Heart right ventricle (tissue), 16 donors: ENCODE results near the gene DRICH1. TPM values are rescaled to one million over a fixed set of nuclear protein-coding genes. Genes with fewer than 3 reads are reported as not detected.

Experiments
- ATAC-seq, 8 donors: fragments of 200-7000 bp; cut with Tn5 transposase; one replicate each; pipeline ENCODE4 v1.9.1; 2020; ENCODE audit warnings: mild to moderate bottlenecking in 8 of 8, moderate library complexity in 8 of 8, moderate number of reproducible peaks in 1 of 8
- DNase-seq, 2 donors: peaks; one replicate each; pipeline ENCODE4 v3.0.0-alpha.2; 2020
- H3K27ac ChIP-seq, 10 donors: fragments of 200-600 bp; sonication (generic) in 2 of 10; one replicate each; pipeline versions ENCODE4 v1.5.0 to v1.8.0; 2020 to 2022; ENCODE audit warnings: mild to moderate bottlenecking in 3 of 10
- H3K27me3 ChIP-seq, 7 donors: fragments of 200-600 bp; one replicate each; pipeline ENCODE4 v1.8.0; 2021 to 2022; ENCODE audit warnings: mild to moderate bottlenecking in 2 of 7
- H3K36me3 ChIP-seq, 9 donors: fragments of 200-600 bp; sonication (generic) in 1 of 9; one replicate each; pipeline versions ENCODE4 v1.5.0 to v1.8.0; 2020 to 2022; ENCODE audit warnings: mild to moderate bottlenecking in 2 of 9
- H3K4me1 ChIP-seq, 9 donors: fragments of 200-600 bp; sonication (generic) in 1 of 9; one replicate each; pipeline versions ENCODE4 v1.5.0 to v1.8.0; 2020 to 2022; ENCODE audit warnings: mild to moderate bottlenecking in 4 of 9
- H3K4me3 ChIP-seq, 10 donors: fragments of 200-600 bp; sonication (generic) in 2 of 10; one replicate each; pipeline versions ENCODE4 v1.5.0 to v1.8.0; 2020 to 2022; ENCODE audit warnings: mild to moderate bottlenecking in 7 of 10, moderate library complexity in 2 of 10
- H3K9me3 ChIP-seq, 11 donors: fragments of 200-600 bp in 10 of 11; sonication (generic) in 2 of 11; one replicate each; pipeline versions ENCODE4 v1.5.0 to v1.8.0; 2013 to 2022; ENCODE audit warnings: mild to moderate bottlenecking in 2 of 11, control low read depth in 1 of 11, moderate library complexity in 1 of 11
- WGBS, 2 donors: extraction: QIAGEN DNeasy Blood & Tissue Kit; methylation state at CpG; one replicate each; pipeline ENCODE4 v1.1.7; 2013; ENCODE audit warnings: inconsistent platforms in 1 of 2; 5-methylcytosine and 5-hydroxymethylcytosine counted together
- intact Hi-C, 10 donors: fragments of 100-400 bp; cut with DNase I; formaldehyde crosslinking; loops; one replicate each; pipeline versions ENCODE4 v1.11.1 to v1.14.2; 2022
- polyA plus RNA-seq, 2 donors: library from polyadenylated mRNA; stranded (reverse); fragments of 200-250 nt; gene quantifications; one replicate each; pipeline ENCODE4 v1.2.3, GENCODE V29; 2013
- total RNA-seq, 10 donors: library from RNA; stranded (reverse); fragmentation: NEBNext Ultra II Directional in 3 of 10; extraction: Animal tissue kit (Norgen Biotek cat#: 25700) in 3 of 10; gene quantifications; one replicate each; pipeline versions ENCODE4 v1.2.1 to v1.2.4, GENCODE V29; 2021 to 2023
- TF ChIP-seq, protein P1 (sequence below), 9 donors: fragments of 200-600 bp; sonication (generic) in 2 of 9; IDR thresholded peaks; one replicate each; pipeline versions ENCODE4 v1.5.0 to v1.8.0; 2021 to 2022; ENCODE audit warnings: antibody characterized with exemption in 9 of 9, mild to moderate bottlenecking in 5 of 9, moderate library complexity in 1 of 9
- donor health status: Arrhythmogenic right ventricular cardiomyopathy.
- donor health status: ischemic (EF 13 %, LVEDD 7.1; RV severe dilation, severe dysfunction).
- donor health status: healthy with polysubstance abuse.
- donor health status: DM: no; HTN: yes; CAD: no.
- donor health status: DM: no; HTN: no; CAD: no.
- donor health status: ischemic (EF 25% LVEDD 6.9; RV normal size, moderate dysfunction).
- donor health status: ischemic (EF 25% LVEDD 5.7; RV mildly dilated, moderate dysfunction).
- donor health status: healthy.
- donor health status: DM: yes; HTN: yes; CAD: no.
- donor health status: Ischemic cardiomyopathy.
- donor health status: ischemic (EF 35%, LVEDD 5.7; RV mildly dilated, moderate dysfunction).
- donor health status: nonischemic (EF 11% LVEDD 7.7; RV severe dilation, severe dysfunction).
- donor health status: DM: yes; HTN: yes; CAD: no.
- donor health status: PGD.
- donor health status: ischemic (EF 29% LVEDD 5.4; RV normal size, mild dysfunction).
- donor health status: nonischemic (EF 23%, LVEDD 6.1; RV moderate dilation, normal function).

Gene DRICH1
- total and polyA plus RNA-seq, 12 donors, result 0.03 to 0.44 TPM; not detected in 10

DNA sequence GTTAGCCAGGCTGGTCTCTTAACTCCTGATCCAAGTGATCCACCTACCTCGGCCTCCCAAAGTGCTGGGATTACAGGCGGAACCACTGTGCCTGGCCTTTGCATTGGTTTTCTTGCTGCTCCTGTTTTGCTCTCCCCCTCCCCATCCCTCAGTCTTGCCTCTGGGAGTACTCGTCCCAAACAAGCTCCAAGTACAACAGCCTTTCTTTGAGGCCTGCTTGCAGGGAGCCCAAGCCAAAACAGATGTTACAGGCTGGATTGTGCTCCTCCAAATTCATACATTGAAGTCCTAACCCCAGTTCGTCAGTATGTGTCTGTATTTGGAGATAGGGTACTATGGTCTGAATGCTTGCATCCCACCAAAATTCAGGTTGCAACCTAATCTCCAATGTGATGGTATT lies 60.6 kb downstream of the DRICH1 start:
- WGBS, 2 donors, result 78 to 79% methylated on average over 4 of the region's 4 CpGs
- TF ChIP-seq, protein P1, sequence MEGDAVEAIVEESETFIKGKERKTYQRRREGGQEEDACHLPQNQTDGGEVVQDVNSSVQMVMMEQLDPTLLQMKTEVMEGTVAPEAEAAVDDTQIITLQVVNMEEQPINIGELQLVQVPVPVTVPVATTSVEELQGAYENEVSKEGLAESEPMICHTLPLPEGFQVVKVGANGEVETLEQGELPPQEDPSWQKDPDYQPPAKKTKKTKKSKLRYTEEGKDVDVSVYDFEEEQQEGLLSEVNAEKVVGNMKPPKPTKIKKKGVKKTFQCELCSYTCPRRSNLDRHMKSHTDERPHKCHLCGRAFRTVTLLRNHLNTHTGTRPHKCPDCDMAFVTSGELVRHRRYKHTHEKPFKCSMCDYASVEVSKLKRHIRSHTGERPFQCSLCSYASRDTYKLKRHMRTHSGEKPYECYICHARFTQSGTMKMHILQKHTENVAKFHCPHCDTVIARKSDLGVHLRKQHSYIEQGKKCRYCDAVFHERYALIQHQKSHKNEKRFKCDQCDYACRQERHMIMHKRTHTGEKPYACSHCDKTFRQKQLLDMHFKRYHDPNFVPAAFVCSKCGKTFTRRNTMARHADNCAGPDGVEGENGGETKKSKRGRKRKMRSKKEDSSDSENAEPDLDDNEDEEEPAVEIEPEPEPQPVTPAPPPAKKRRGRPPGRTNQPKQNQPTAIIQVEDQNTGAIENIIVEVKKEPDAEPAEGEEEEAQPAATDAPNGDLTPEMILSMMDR (IDR thresholded peaks at IDR 0.05), result no peak
- Histone ChIP-seq H3K4me1 (peaks cover 0 to 3% (median 0%) of the 10 kb centered on the region in 9 donors), H3K4me3 (no peak overlapping the region), H3K36me3 (no peaks in the 10 kb centered on the region), H3K27ac (no peak overlapping the region), H3K27me3 (peaks cover 0 to 13% (median 4%) of the 10 kb centered on the region in 7 donors), H3K9me3 (no peaks in the 10 kb centered on the region)
- no peak for ATAC-seq
- intact Hi-C loops, result no loop called here
- no peak for DNase-seq

DNA sequence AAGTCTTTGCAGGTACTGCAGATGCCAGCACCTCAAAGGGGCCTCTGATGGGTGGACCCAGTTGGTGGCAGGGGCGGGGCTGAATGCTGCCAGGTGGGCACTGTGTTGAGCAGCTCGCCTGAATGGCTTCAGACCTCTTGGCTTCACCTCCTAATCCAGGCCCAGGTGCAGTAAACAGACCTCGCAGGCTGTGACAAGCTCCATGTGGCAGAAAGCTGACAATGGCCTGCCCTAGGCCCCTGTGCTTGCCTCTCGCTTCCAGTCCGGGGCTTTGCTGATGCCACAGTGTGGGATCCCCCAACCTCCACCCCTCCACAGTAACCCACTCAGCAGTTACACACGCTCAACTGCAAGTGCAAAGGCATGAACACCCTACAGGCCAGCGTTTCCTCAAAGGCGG lies 61.4 kb downstream of the DRICH1 start:
- H3K4me3 ChIP-seq, result no peak overlapping the region
- WGBS, 2 donors, result 86 to 90% methylated on average over 8 of the region's 8 CpGs
- H3K36me3 ChIP-seq, result no peaks in the 10 kb centered on the region
- H3K4me1 ChIP-seq, result peaks cover 0 to 11% (median 5%) of the 10 kb centered on the region in 9 donors
- no peak for DNase-seq
- no peaks in the 10 kb centered on the region for H3K9me3 ChIP-seq
- intact Hi-C loops, result no loop called here
- TF ChIP-seq, protein P1 (IDR thresholded peaks at IDR 0.05), result no peak
- ATAC-seq, result no peak
- H3K27ac ChIP-seq, result no peak overlapping the region
- H3K27me3 ChIP-seq, result peaks cover 0 to 21% (median 12%) of the 10 kb centered on the region in 7 donors

DNA sequence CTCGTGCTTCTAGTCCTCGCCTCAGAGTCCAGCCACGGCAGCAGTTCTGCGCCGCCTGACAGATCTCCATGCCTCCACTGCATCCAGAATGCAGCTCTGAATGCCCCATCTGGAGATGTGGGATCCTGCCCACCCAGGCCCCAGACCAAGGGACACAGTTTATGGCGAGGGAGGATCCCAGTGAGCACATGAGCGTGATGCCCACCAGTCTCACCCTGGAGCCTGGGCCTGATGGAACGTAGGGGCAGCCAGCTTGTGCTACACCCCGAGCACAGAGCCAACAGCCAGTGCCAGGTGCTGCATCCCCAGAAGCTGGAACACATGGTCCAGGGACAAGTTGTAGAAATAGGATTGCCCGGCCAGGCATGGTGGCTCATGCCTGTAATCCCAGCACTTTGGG lies 62.4 kb downstream of the DRICH1 start:
- Histone ChIP-seq H3K27ac (no peak overlapping the region), H3K27me3 (peaks cover 0 to 31% (median 21%) of the 10 kb centered on the region in 7 donors), H3K9me3 (no peaks in the 10 kb centered on the region), H3K4me3 (no peak overlapping the region), H3K36me3 (no peaks in the 10 kb centered on the region), H3K4me1 (peaks cover 0 to 16% (median 10%) of the 10 kb centered on the region in 9 donors)
- DNase-seq (no peak), ATAC-seq (no peak)
- intact Hi-C loops, result no loop called here
- TF ChIP-seq, protein P1 (IDR thresholded peaks at IDR 0.05), result no peak
- 94 to 96% methylated on average over 10 of the region's 10 CpGs for WGBS, 2 donors

DNA sequence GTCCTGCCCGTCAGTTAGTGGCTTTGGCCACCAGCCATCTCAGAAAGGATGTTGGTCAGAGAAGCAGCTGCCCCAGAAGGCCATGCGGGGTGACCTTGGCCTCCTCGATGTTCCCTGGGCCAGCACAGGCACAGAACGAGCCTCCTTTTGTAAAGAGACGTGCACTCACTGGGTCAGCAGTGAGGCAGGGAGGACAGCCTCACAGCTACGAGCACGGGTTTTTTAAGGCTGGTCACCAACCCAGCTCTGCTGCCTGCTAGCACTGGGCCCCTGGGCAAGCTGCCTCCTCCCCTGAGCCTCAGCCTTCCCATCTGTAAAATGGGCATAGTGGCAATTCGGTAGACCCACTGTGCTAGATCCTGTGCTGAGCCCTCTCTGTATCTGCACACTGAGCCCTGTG lies 62.8 kb downstream of the DRICH1 start:
- TF ChIP-seq, protein P1 (IDR thresholded peaks at IDR 0.05), result no peak
- Histone ChIP-seq H3K4me3 (no peak overlapping the region), H3K9me3 (no peaks in the 10 kb centered on the region), H3K36me3 (no peaks in the 10 kb centered on the region), H3K4me1 (peaks cover 0 to 16% (median 10%) of the 10 kb centered on the region in 9 donors), H3K27me3 (peaks cover 0 to 35% (median 26%) of the 10 kb centered on the region in 7 donors), H3K27ac (no peak overlapping the region)
- 68 to 75% methylated on average over 8 of the region's 8 CpGs for WGBS, 2 donors
- ATAC-seq (no peak), DNase-seq (no peak)
- intact Hi-C loops, result no loop called here
